SJSA1 (cell line): Measurements from ENCODE around the gene GAA. TPM values are rescaled to one million over a fixed set of nuclear protein-coding genes. Genes with fewer than 3 reads are reported as not detected.

Experiments used
- DNase-seq, 2 experiments: peaks; one replicate each; pipeline ENCODE4 v3.0.0-alpha.2; 2015 to 2020; ENCODE audit warnings: low spot score in 2 of 2, low read depth in 1 of 2
- H3K27ac ChIP-seq: fragments of 250-450 bp; sonication (Bioruptor Pico); 2 replicates; pipeline ENCODE4 v1.5.1; 2020; ENCODE audit warnings: mild to moderate bottlenecking, moderate library complexity
- H3K27me3 ChIP-seq: fragments of 250-450 bp; sonication (Bioruptor Pico); replicated peaks from 2 replicates; pipeline ENCODE4 v1.5.1; 2020; ENCODE audit warnings: mild to moderate bottlenecking, moderate library complexity
- H3K36me3 ChIP-seq: fragments of 250-450 bp; sonication (Bioruptor Pico); 2 replicates; pipeline ENCODE4 v1.5.1; 2020; ENCODE audit warnings: mild to moderate bottlenecking
- H3K4me1 ChIP-seq: fragments of 250-450 bp; sonication (Bioruptor Pico); replicated peaks from 2 replicates; pipeline ENCODE4 v1.6.1; 2021; ENCODE audit warnings: mild to moderate bottlenecking
- H3K4me3 ChIP-seq: fragments of 250-450 bp; sonication (Bioruptor Pico); 2 replicates; pipeline ENCODE4 v1.5.1; 2020; ENCODE audit warnings: mild to moderate bottlenecking
- H3K9me3 ChIP-seq: fragments of 250-450 bp; sonication (Bioruptor Pico); replicated peaks from 2 replicates; pipeline ENCODE4 v1.5.1; 2020; ENCODE audit warnings: mild to moderate bottlenecking
- total RNA-seq: library from RNA; depleted of rRNA; stranded (reverse); fragments of >200 nt; shearing (Covaris generic); gene quantifications from 2 replicates; pipeline ENCODE4 v1.2.3, GENCODE V29; 2014; rRNA removed

Gene GAA
- 35.7 and 49.9 TPM in 2 replicates for total RNA-seq

DNA sequence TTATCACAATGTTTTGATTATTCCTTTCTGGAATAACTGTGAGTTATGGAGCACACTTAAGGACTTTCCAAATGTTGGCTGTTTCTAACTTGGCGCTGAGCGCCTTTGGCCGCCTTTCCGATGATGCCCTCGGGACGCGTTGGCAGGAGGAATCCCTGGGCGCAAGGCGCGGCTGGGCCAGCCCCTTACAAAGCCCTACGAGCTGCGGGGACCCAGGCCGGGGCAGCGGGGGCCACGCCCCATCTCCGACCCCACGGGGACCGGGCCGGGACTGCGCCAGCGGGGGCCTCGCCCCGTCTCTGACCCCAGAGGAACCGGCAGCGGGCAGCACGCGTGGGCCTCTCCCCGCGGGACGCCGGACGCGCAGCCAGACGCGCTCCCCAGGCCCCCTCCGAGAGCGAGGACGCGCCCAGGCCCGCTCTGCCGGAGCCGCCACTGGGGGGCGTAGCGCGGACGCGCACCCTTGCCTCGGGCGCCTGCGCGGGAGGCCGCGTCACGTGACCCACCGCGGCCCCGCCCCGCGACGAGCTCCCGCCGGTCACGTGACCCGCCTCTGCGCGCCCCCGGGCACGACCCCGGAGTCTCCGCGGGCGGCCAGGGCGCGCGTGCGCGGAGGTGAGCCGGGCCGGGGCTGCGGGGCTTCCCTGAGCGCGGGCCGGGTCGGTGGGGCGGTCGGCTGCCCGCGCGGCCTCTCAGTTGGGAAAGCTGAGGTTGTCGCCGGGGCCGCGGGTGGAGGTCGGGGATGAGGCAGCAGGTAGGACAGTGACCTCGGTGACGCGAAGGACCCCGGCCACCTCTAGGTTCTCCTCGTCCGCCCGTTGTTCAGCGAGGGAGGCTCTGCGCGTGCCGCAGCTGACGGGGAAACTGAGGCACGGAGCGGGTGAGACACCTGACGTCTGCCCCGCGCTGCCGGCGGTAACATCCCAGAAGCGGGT, at the start of gene GAA:
TSS of gene GAA (plus strand) at position 571 of the 935 bp plus-strand sequence. CDS start 3,006 bp downstream, outside the sequence.
- Histone ChIP-seq H3K4me3 (peak within 1 kb of the TSS; percentile 94), H3K36me3 (peaks cover 4% of the 10 kb centered on the region), H3K27me3 (no peaks in the 10 kb centered on the region), H3K27ac (peak within 1 kb of the TSS; percentile 33; the same call in 1 of the 2 replicates), H3K4me1 (peaks cover 18% of the 10 kb centered on the region), H3K9me3 (no peaks in the 10 kb centered on the region; the same call in 1 of the 2 replicates)
- peak; percentile 90 to 96 for DNase-seq

GRCh38 chr17:80051681-80052080, 49.7 kb upstream of the GAA start:
- Histone ChIP-seq H3K27me3 (no peaks in the 10 kb centered on the region), H3K36me3 (no peaks in the 10 kb centered on the region), H3K27ac (no peak overlapping the region), H3K4me1 (peaks cover 13% of the 10 kb centered on the region), H3K9me3 (no peaks in the 10 kb centered on the region), H3K4me3 (no peak overlapping the region)
- no peak for DNase-seq

- peaks cover 13% of the 10 kb centered on the region for H3K4me1 ChIP-seq
- no peaks in the 10 kb centered on the region for H3K27me3 ChIP-seq
- H3K36me3 ChIP-seq: no peaks in the 10 kb centered on the region
- H3K4me3 ChIP-seq: no peak overlapping the region
- DNase-seq: no peak
- H3K9me3 ChIP-seq: no peaks in the 10 kb centered on the region
- H3K27ac ChIP-seq: no peak overlapping the region
Observed at GRCh38 chr17:80053102-80053501, 48.3 kb upstream of the GAA start.

- DNase-seq: no peak
- H3K4me3 ChIP-seq: no peak overlapping the region
- no peaks in the 10 kb centered on the region for H3K36me3 ChIP-seq
- peaks cover 13% of the 10 kb centered on the region for H3K4me1 ChIP-seq
- H3K27ac ChIP-seq: no peak overlapping the region
- no peaks in the 10 kb centered on the region for H3K9me3 ChIP-seq
- H3K27me3 ChIP-seq: no peaks in the 10 kb centered on the region
Observed at GRCh38 chr17:80055597-80055996, 45.8 kb upstream of the GAA start.

- Histone ChIP-seq H3K27ac (no peak overlapping the region), H3K9me3 (no peaks in the 10 kb centered on the region), H3K4me1 (peaks cover 9% of the 10 kb centered on the region), H3K4me3 (no peak overlapping the region), H3K36me3 (no peaks in the 10 kb centered on the region), H3K27me3 (no peaks in the 10 kb centered on the region)
- DNase-seq: no peak
Observed at GRCh38 chr17:80058311-80058955, 42.9 kb upstream of the GAA start.

- peaks cover 10% of the 10 kb centered on the region for H3K4me1 ChIP-seq
- no peaks in the 10 kb centered on the region for H3K27me3 ChIP-seq
- H3K27ac ChIP-seq: no peak overlapping the region
- no peaks in the 10 kb centered on the region for H3K9me3 ChIP-seq
- H3K4me3 ChIP-seq: no peak overlapping the region
- no peaks in the 10 kb centered on the region for H3K36me3 ChIP-seq
- no peak for DNase-seq
Observed at GRCh38 chr17:80060644-80061043, 40.7 kb upstream of the GAA start.

GRCh38 chr17:80061421-80061820, 40.0 kb upstream of the GAA start:
- no peak overlapping the region for H3K27ac ChIP-seq
- no peak for DNase-seq
- H3K27me3 ChIP-seq: no peaks in the 10 kb centered on the region
- H3K9me3 ChIP-seq: no peaks in the 10 kb centered on the region
- H3K4me3 ChIP-seq: no peak overlapping the region
- H3K4me1 ChIP-seq: peaks cover 10% of the 10 kb centered on the region
- H3K36me3 ChIP-seq: no peaks in the 10 kb centered on the region

GRCh38 chr17:80063830-80064585, 37.4 kb upstream of the GAA start:
- no peak overlapping the region for H3K4me3 ChIP-seq
- peak; percentile 63 to 91 for DNase-seq
- H3K27me3 ChIP-seq: no peaks in the 10 kb centered on the region
- H3K27ac ChIP-seq: 0 out of 2 replicates have a peak overlapping the region, but pooled peaks have one; percentile 7
- peaks cover 18% of the 10 kb centered on the region for H3K4me1 ChIP-seq
- H3K9me3 ChIP-seq: no peaks in the 10 kb centered on the region
- H3K36me3 ChIP-seq: no peaks in the 10 kb centered on the region

- Histone ChIP-seq H3K36me3 (no peaks in the 10 kb centered on the region), H3K27ac (0 out of 2 replicates have a peak overlapping the region, but pooled peaks have one; percentile 7), H3K9me3 (no peaks in the 10 kb centered on the region), H3K4me3 (no peak overlapping the region), H3K27me3 (no peaks in the 10 kb centered on the region), H3K4me1 (peaks cover 24% of the 10 kb centered on the region)
- DNase-seq: no peak
Observed at GRCh38 chr17:80064696-80065095, 36.7 kb upstream of the GAA start.

GRCh38 chr17:80065478-80066170, 35.8 kb upstream of the GAA start:
- Histone ChIP-seq H3K36me3 (no peaks in the 10 kb centered on the region), H3K4me1 (peaks cover 29% of the 10 kb centered on the region), H3K4me3 (no peak overlapping the region), H3K27ac (no peak overlapping the region), H3K27me3 (no peaks in the 10 kb centered on the region), H3K9me3 (no peaks in the 10 kb centered on the region)
- DNase-seq: no peak

DNA sequence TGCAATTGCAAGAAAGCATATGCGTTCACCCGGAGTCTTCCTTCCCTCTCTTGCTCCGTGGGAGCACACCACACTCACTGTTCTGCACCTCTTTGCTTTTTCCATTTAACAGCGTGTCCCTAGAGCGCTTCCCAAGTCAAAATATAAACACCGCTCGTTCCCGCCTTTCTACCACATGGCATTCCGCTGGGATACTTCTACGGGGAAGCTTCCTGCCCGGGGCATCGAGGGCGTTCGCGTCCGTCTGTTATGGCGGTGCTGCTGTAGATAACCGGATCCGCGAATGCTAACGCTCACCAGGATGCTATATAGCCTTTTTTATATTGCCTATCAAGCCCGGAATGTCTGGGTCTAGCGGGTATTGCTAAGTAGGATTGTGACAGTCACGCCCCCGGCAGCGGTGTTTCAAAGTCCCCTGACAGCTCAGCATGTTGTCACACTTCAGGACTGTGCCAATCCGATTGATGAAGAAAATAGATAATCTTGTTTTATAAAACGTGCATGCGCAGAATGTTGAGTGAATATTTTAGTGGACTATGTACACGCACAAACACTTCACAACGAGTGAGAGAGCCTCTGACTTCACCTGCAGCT, 33.9 kb upstream of the GAA start:
- Histone ChIP-seq H3K9me3 (no peaks in the 10 kb centered on the region), H3K4me1 (peaks cover 38% of the 10 kb centered on the region), H3K27ac (no peak overlapping the region), H3K36me3 (no peaks in the 10 kb centered on the region), H3K27me3 (no peaks in the 10 kb centered on the region), H3K4me3 (no peak overlapping the region)
- DNase-seq: no peak

DNA sequence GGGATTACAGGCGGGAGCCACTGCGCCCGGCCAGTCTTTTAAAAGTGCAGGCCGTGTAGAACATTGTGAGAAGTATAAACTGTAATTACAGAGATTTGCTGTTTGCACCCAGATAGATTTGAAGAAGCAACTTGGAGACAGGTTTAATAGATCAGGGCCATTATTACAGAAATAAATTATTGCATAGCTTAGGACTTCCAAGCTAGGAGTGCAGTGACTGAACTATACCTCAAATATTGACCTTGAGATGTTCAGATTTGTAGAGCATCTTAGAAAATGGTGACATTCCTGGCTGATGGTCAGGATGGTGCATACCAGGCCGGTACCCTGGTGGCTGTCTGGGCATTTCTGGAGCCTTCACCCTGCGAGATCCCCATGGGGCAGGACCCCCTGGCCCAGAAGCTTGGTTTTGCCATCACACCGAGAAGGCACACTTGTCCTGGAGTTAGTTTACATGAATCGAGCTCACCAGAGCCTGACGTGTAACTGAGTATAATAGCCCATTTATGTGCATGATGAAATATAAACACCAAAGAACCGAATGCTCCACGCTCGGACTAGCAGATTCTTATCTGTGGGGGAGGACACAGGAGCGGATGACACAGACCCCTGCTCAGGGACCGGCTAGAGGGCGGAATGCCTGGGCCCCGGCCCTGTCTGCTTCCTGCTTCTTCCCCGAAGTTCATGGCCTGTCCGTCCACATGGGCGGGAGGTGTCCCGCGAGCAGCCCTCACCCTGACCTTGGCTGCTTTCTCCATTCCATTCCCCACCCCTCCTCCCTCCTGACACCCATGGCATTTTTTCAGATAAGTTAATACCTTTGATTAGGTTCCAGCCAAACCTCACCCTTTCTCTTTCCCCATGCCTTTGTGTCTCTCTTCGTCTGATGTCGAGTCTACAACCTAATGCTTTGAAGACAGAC, 32.8 kb upstream of the GAA start:
- no peaks in the 10 kb centered on the region for H3K27me3 ChIP-seq
- no peaks in the 10 kb centered on the region for H3K9me3 ChIP-seq
- H3K4me3 ChIP-seq: no peak overlapping the region
- no peaks in the 10 kb centered on the region for H3K36me3 ChIP-seq
- peak; percentile 68 to 77 for DNase-seq
- H3K27ac ChIP-seq: peak overlapping the region; percentile 11; the same call in 1 of the 2 replicates
- peaks cover 38% of the 10 kb centered on the region for H3K4me1 ChIP-seq
